HEK293 (cell line): ENCODE measurements around the gene DBX1.

ENCODE experiments used
- CTCF ChIA-PET: fragments of 350-600 bp; formaldehyde crosslinking; extraction: SDS; loops from one replicate; lab custom pipeline; 2021; ENCODE audit warnings: antibody characterized with exemption; lab: Yijun Ruan, JAX
- POLR2A ChIA-PET: fragments of 300-600 bp; formaldehyde crosslinking; extraction: SDS; loops from one replicate; lab custom pipeline; 2020; ENCODE audit warnings: antibody characterized with exemption, inconsistent platforms; lab: Yijun Ruan, JAX
- H3K27ac ChIP-seq: fragments of 200-500 bp; sonication (Bioruptor generic); 2 replicates; pipeline ENCODE4 v1.5.1; 2014; ENCODE audit warnings: low read depth, low read length, control low read depth, inconsistent platforms; ENCODE audit errors: extremely low read depth
- H3K36me3 ChIP-seq, 2 experiments: fragments of 200-500 bp in 1 of 2; sonication (Bioruptor generic) in 1 of 2; 1 replicate in 1 of 2; 2 replicates in 1 of 2; pipeline ENCODE4 v1.5.1; 2014 to 2017; ENCODE audit warnings: inconsistent platforms in 2 of 2, low read length in 2 of 2; ENCODE audit not compliant: control insufficient read depth in 2 of 2, insufficient read depth in 1 of 2
- H3K4me1 ChIP-seq: fragments of 200-500 bp; sonication (Bioruptor generic); 2 replicates; pipeline ENCODE4 v1.5.1; 2014; ENCODE audit warnings: mild to moderate bottlenecking, low read length, inconsistent platforms; ENCODE audit not compliant: control insufficient read depth, insufficient read depth
- H3K4me3 ChIP-seq: 2 replicates; pipeline ENCODE4 v1.5.1; 2011; ENCODE audit warnings: low read depth, mild to moderate bottlenecking, control low read depth, low read length, moderate library complexity
- H3K9me3 ChIP-seq: fragments of 200-500 bp; sonication (Bioruptor generic); 2 replicates; pipeline ENCODE4 v1.5.1; 2014; ENCODE audit warnings: low read depth, low read length, inconsistent platforms; ENCODE audit not compliant: control insufficient read depth, insufficient read depth
- SCRT2 ChIP-seq: fragments of 450-650 bp; formaldehyde crosslinking; IDR thresholded peaks from 2 replicates; pipeline ENCODE4 v1.5.1; 2016; ENCODE audit warnings: missing biosample characterization, missing genetic modification characterization
- SP2 ChIP-seq: fragments of 450-650 bp; formaldehyde crosslinking; IDR thresholded peaks from 2 replicates; pipeline ENCODE4 v1.5.1; 2016; ENCODE audit warnings: missing biosample characterization, missing genetic modification characterization
- ZFP69B ChIP-seq: fragments of 450-650 bp; formaldehyde crosslinking; IDR thresholded peaks from 2 replicates; pipeline ENCODE4 v1.5.1; 2016; ENCODE audit warnings: missing biosample characterization, missing genetic modification characterization
- ZNF132 ChIP-seq: fragments of 450-650 bp; formaldehyde crosslinking; IDR thresholded peaks from 2 replicates; pipeline ENCODE4 v1.5.1; 2017; ENCODE audit warnings: missing biosample characterization, missing genetic modification characterization, borderline replicate concordance
- ZNF16 ChIP-seq: fragments of 450-650 bp; formaldehyde crosslinking; IDR thresholded peaks from 2 replicates; pipeline ENCODE4 v1.5.1; 2016; ENCODE audit warnings: low read depth, missing biosample characterization, missing genetic modification characterization
- ZNF2 ChIP-seq: fragments of 450-650 bp; formaldehyde crosslinking; IDR thresholded peaks from 2 replicates; pipeline ENCODE4 v1.5.1; 2016; ENCODE audit warnings: missing biosample characterization, missing genetic modification characterization
- ZNF266 ChIP-seq: fragments of 450-650 bp; formaldehyde crosslinking; IDR thresholded peaks from 2 replicates; pipeline ENCODE4 v1.5.1; 2016; ENCODE audit warnings: missing biosample characterization, missing genetic modification characterization, low read depth
- ZNF324 ChIP-seq: fragments of 450-650 bp; formaldehyde crosslinking; IDR thresholded peaks from 2 replicates; pipeline ENCODE4 v1.5.1; 2016; ENCODE audit warnings: missing biosample characterization, missing genetic modification characterization
- ZNF335 ChIP-seq: fragments of 450-650 bp; formaldehyde crosslinking; conservative IDR thresholded peaks from 2 replicates; pipeline ENCODE4 v1.5.1; 2016; ENCODE audit warnings: missing biosample characterization, missing genetic modification characterization
- ZNF404 ChIP-seq: fragments of 450-650 bp; formaldehyde crosslinking; IDR thresholded peaks from 2 replicates; pipeline ENCODE4 v1.5.1; 2017; ENCODE audit warnings: missing biosample characterization, missing genetic modification characterization
- ZNF513 ChIP-seq: fragments of 450-650 bp; IDR thresholded peaks from 2 replicates; pipeline ENCODE4 v1.5.1; 2018; ENCODE audit warnings: missing biosample characterization, missing genetic modification characterization
- ZNF518A ChIP-seq: fragments of 450-650 bp; formaldehyde crosslinking; conservative IDR thresholded peaks from 2 replicates; pipeline ENCODE4 v1.5.1; 2016; ENCODE audit warnings: low read depth, missing biosample characterization, missing genetic modification characterization
- ZNF548 ChIP-seq: fragments of 450-650 bp; formaldehyde crosslinking; IDR thresholded peaks from 2 replicates; pipeline ENCODE4 v1.5.1; 2016; ENCODE audit warnings: missing biosample characterization, missing genetic modification characterization
- ZNF571 ChIP-seq: fragments of 450-650 bp; formaldehyde crosslinking; IDR thresholded peaks from 2 replicates; pipeline ENCODE4 v1.5.0; 2017; ENCODE audit warnings: missing biosample characterization, missing genetic modification characterization
- ZNF701 ChIP-seq: fragments of 450-650 bp; formaldehyde crosslinking; IDR thresholded peaks from 2 replicates; pipeline ENCODE4 v1.5.1; 2016; ENCODE audit warnings: missing biosample characterization, missing genetic modification characterization
- ZNF792 ChIP-seq: fragments of 450-650 bp; formaldehyde crosslinking; IDR thresholded peaks from 2 replicates; pipeline ENCODE4 v1.5.1; 2016; ENCODE audit warnings: missing biosample characterization, missing genetic modification characterization
- ZSCAN4 ChIP-seq: fragments of 450-650 bp; formaldehyde crosslinking; IDR thresholded peaks from 2 replicates; pipeline ENCODE4 v1.5.1; 2017; ENCODE audit warnings: missing biosample characterization, missing genetic modification characterization

The DBX1 gene

GRCh38 chr11:20163783-20164481 lies 3.7 kb upstream of the DBX1 start (continued):
- TF ChIP-seq ZNF266 (no peak), ZNF16 (tag by site-specific recombination) (no peak), ZNF324 (tag by site-specific recombination) (no peak)

GRCh38 chr11:20162824-20163782 lies 2.8 kb upstream of the DBX1 start:
- ChIA-PET POLR2A (no interaction called here), CTCF (interaction anchor here (0.6 to 0.9 kb wide), 2 partner anchors 133 to 192 kb away, joined by 3 read pairs; no protein-coding TSS in a partner anchor)
- Histone ChIP-seq H3K27ac (no peak overlapping the region), H3K36me3 (no peaks in the 10 kb centered on the region), H3K4me1 (no peaks in the 10 kb centered on the region; the same call in 1 of the 2 replicates), H3K4me3 (no peak overlapping the region), H3K9me3 (no peaks in the 10 kb centered on the region)
- TF ChIP-seq SP2 (tag by site-specific recombination): no peak
- TF ChIP-seq ZFP69B (tag by site-specific recombination): no peak
- no peak for TF ChIP-seq ZNF324 (tag by site-specific recombination)
- no peak for TF ChIP-seq ZNF571
- TF ChIP-seq ZNF701: no peak
- no peak for TF ChIP-seq ZNF513 (tag by site-specific recombination)
- no peak for TF ChIP-seq ZNF335 (tag by site-specific recombination)
- no peak for TF ChIP-seq ZNF2 (tag by site-specific recombination)
- TF ChIP-seq ZNF132 (tag by site-specific recombination): no peak

- Histone ChIP-seq H3K27ac (no peak overlapping the region), H3K9me3 (no peaks in the 10 kb centered on the region), H3K36me3 (no peaks in the 10 kb centered on the region), H3K4me1 (no peaks in the 10 kb centered on the region; the same call in 1 of the 2 replicates), H3K4me3 (no peak overlapping the region)
- CTCF ChIA-PET: interaction anchor here (0.6 to 0.9 kb wide), 2 partner anchors 193 to 472 kb away, joined by 3 read pairs; no protein-coding TSS in a partner anchor
- POLR2A ChIA-PET: interaction anchor here (0.5 kb wide), 1 partner anchor 10 kb away, joined by 3 read pairs; no protein-coding TSS in a partner anchor
- TF ChIP-seq SCRT2 (tag by site-specific recombination) (no peak), ZNF404 (tag by site-specific recombination) (no peak), ZNF548 (no peak), ZNF792 (tag by site-specific recombination) (no peak), ZSCAN4 (tag by site-specific recombination) (no peak), ZNF518A (tag by site-specific recombination) (no peak)
These were observed 1.9 kb upstream of the DBX1 start for GRCh38 chr11:20161923-20162744.
